Mesenchymal stem cell (in vitro differentiated cells and primary cell): ENCODE measurements around the gene GABBR2.

ENCODE experiments used
- DNase-seq: peaks from one replicate; pipeline ENCODE4 v3.0.0-alpha.2; 2013
- H2AFZ ChIP-seq: one replicate; pipeline ENCODE4 v1.6.1; 2013; ENCODE audit warnings: low read depth, mild to moderate bottlenecking, control low read depth, inconsistent platforms, low read length, moderate library complexity
- H2AK5ac ChIP-seq: 2 replicates; pipeline ENCODE4 v1.6.1; 2013; ENCODE audit warnings: low read length, moderate library complexity, mild to moderate bottlenecking, inconsistent platforms; ENCODE audit not compliant: severe bottlenecking
- H2BK120ac ChIP-seq: one replicate; pipeline ENCODE4 v1.6.1; 2013; ENCODE audit warnings: low read depth, mild to moderate bottlenecking, inconsistent platforms, low read length, moderate library complexity
- H2BK12ac ChIP-seq, 2 experiments: one replicate each; pipeline ENCODE4 v1.6.1; 2013; ENCODE audit warnings: inconsistent platforms in 2 of 2, low read length in 2 of 2, mild to moderate bottlenecking in 2 of 2, moderate library complexity in 2 of 2, control low read depth in 1 of 2
- H2BK15ac ChIP-seq: one replicate; pipeline ENCODE4 v1.6.1; 2013; ENCODE audit warnings: mild to moderate bottlenecking, low read depth, inconsistent platforms; ENCODE audit not compliant: poor library complexity, severe bottlenecking
- H2BK5ac ChIP-seq: 2 replicates; pipeline ENCODE4 v1.6.1; 2013; ENCODE audit warnings: low read depth, mild to moderate bottlenecking, low read length, control low read depth, inconsistent platforms; ENCODE audit not compliant: poor library complexity, severe bottlenecking
- H3K14ac ChIP-seq, 2 experiments: one replicate each; pipeline ENCODE4 v1.6.1; 2013; ENCODE audit warnings: inconsistent platforms in 2 of 2, low read length in 2 of 2, control low read depth in 1 of 2, mild to moderate bottlenecking in 1 of 2, moderate library complexity in 1 of 2
- H3K18ac ChIP-seq, 2 experiments: one replicate each; pipeline ENCODE4 v1.6.1; 2013; ENCODE audit warnings: inconsistent platforms in 2 of 2, low read length in 2 of 2, control low read depth in 1 of 2, low read depth in 1 of 2, mild to moderate bottlenecking in 1 of 2
- H3K23ac ChIP-seq, 2 experiments: one replicate each; pipeline ENCODE4 v1.6.1; 2013; ENCODE audit warnings: inconsistent platforms in 2 of 2, low read length in 2 of 2, mild to moderate bottlenecking in 2 of 2, moderate library complexity in 2 of 2, control low read depth in 1 of 2
- H3K27ac ChIP-seq: 2 replicates; pipeline ENCODE4 v1.5.1; 2013; ENCODE audit warnings: mild to moderate bottlenecking, moderate library complexity, low read length, control low read depth, inconsistent platforms; ENCODE audit not compliant: poor library complexity, severe bottlenecking
- H3K27me3 ChIP-seq, 2 experiments: 2 replicates each; pipeline versions ENCODE4 v1.6.1 to v1.7.0; 2013; ENCODE audit warnings: low read length in 2 of 2, mild to moderate bottlenecking in 2 of 2, moderate library complexity in 2 of 2, control low read depth in 1 of 2, inconsistent platforms in 1 of 2; ENCODE audit not compliant: control insufficient read depth in 1 of 2, insufficient read depth in 1 of 2
- H3K36me3 ChIP-seq, 2 experiments: 2 replicates each; pipeline versions ENCODE4 v1.6.1 to v1.7.0; 2013; ENCODE audit warnings: low read length in 2 of 2, control low read depth in 1 of 2, inconsistent platforms in 1 of 2, low read depth in 1 of 2, mild to moderate bottlenecking in 1 of 2; ENCODE audit not compliant: insufficient read depth in 2 of 2, control insufficient read depth in 1 of 2
- H3K4ac ChIP-seq, 2 experiments: one replicate each; pipeline ENCODE4 v1.6.1; 2013; ENCODE audit warnings: inconsistent platforms in 2 of 2, low read length in 2 of 2, mild to moderate bottlenecking in 2 of 2, moderate library complexity in 2 of 2, control low read depth in 1 of 2, low read depth in 1 of 2
- H3K4me1 ChIP-seq: 2 replicates; pipeline ENCODE4 v1.6.1; 2013; ENCODE audit warnings: low read depth, low read length, control low read depth; ENCODE audit not compliant: control insufficient read depth, insufficient read depth
- H3K4me2 ChIP-seq: 2 replicates; pipeline ENCODE4 v1.6.1; 2013; ENCODE audit warnings: low read length, mild to moderate bottlenecking, inconsistent platforms; ENCODE audit not compliant: poor library complexity, severe bottlenecking
- H3K4me3 ChIP-seq, 2 experiments: 2 replicates each; pipeline versions ENCODE4 v1.5.1 to v1.7.0; 2013; ENCODE audit warnings: low read length in 2 of 2, mild to moderate bottlenecking in 2 of 2, control low read depth in 1 of 2, low read depth in 1 of 2; ENCODE audit not compliant: insufficient read depth in 1 of 2
- H3K79me1 ChIP-seq: replicated peaks from 2 replicates; pipeline ENCODE4 v1.6.1; 2013; ENCODE audit warnings: mild to moderate bottlenecking, control low read depth, low read length, inconsistent platforms; ENCODE audit not compliant: poor library complexity, severe bottlenecking
- H3K9ac ChIP-seq: 2 replicates; pipeline ENCODE4 v1.7.0; 2013; ENCODE audit warnings: mild to moderate bottlenecking, low read length, moderate library complexity
- H3K9me3 ChIP-seq: 2 replicates; pipeline ENCODE4 v1.7.0; 2013; ENCODE audit warnings: mild to moderate bottlenecking, low read length; ENCODE audit not compliant: control insufficient read depth
- H4K8ac ChIP-seq: one replicate; pipeline ENCODE4 v1.6.1; 2013; ENCODE audit warnings: inconsistent platforms, mild to moderate bottlenecking, low read length, moderate library complexity
- H4K91ac ChIP-seq: one replicate; pipeline ENCODE4 v1.6.1; 2013; ENCODE audit warnings: mild to moderate bottlenecking, low read length, inconsistent platforms
- WGBS: methylation state at CpG from one replicate; pipeline ENCODE4 v1.1.7; 2013; ENCODE audit warnings: mixed read lengths; 5-methylcytosine and 5-hydroxymethylcytosine counted together

Gene GABBR2

DNA sequence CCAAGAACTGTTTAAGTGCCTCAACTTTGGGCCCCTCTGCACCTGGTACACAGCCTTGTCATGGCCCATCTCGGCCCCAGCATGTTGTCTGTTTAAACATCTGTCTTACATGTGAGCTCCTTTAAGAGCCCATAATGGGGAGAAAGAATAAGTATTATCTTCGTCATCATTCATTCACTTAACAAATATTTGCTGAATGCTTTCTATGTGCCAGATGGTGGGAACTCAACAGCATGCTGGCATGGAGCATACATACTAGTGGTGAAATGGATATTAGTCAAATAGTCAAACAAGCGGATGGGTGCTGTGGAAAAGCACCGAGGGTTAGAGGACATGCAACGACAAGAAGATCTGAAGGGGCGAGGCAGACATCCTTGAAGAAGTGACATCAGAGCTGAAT, 54.5 kb downstream of the GABBR2 start:
- Histone ChIP-seq H3K9me3 (no peaks in the 10 kb centered on the region), H2BK15ac (no peak overlapping the region), H2BK120ac (no peak overlapping the region), H3K36me3 (no peaks in the 10 kb centered on the region), H3K4ac (no peak overlapping the region), H3K9ac (no peak overlapping the region), H3K27ac (no peak overlapping the region), H3K14ac (no peak overlapping the region), H3K27me3 (peaks cover 14 to 16% of the 10 kb centered on the region in 2 experiments), H2AK5ac (no peak overlapping the region), H4K91ac (no peak overlapping the region), H2BK12ac (no peak overlapping the region), H3K4me1 (peaks cover 2% of the 10 kb centered on the region), H2AFZ (no peak overlapping the region), H2BK5ac (no peak overlapping the region), H3K79me1 (no peaks in the 10 kb centered on the region), H3K23ac (no peak overlapping the region), H3K4me3 (no peak overlapping the region), H3K18ac (no peak overlapping the region), H4K8ac (no peak overlapping the region), H3K4me2 (no peak overlapping the region)
- DNase-seq = no peak
- 96% methylated on average over 4 of the region's 6 CpGs for WGBS

DNA sequence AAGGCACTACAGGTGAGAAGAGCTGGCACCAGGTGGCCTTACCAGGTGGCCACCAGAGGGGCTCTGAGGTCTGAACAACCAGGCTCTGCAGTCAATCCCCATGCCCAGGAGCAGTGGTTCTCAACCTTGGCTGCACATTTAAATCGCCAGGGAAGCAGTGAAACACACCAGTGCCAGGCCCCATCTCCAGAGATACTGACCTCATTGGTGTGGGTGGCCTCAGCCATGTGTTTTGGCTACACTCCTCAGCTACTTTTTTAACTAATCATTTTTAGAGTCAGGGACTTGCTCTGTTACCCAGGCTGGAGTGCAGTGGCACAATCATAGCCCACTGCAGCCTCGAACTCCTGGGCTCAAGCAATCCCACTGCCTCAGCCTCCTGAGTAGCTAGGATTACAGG, 56.0 kb downstream of the GABBR2 start:
- Histone ChIP-seq H4K8ac (no peak overlapping the region), H3K27ac (no peak overlapping the region), H3K23ac (no peak overlapping the region), H2BK12ac (no peak overlapping the region), H3K9ac (no peak overlapping the region), H2BK5ac (no peak overlapping the region), H3K79me1 (no peaks in the 10 kb centered on the region), H3K4me1 (peaks cover 2% of the 10 kb centered on the region), H3K18ac (no peak overlapping the region), H4K91ac (no peak overlapping the region), H2BK120ac (no peak overlapping the region), H3K9me3 (no peaks in the 10 kb centered on the region), H2AFZ (no peak overlapping the region), H3K14ac (no peak overlapping the region), H3K4me3 (no peak overlapping the region), H3K36me3 (no peaks in the 10 kb centered on the region), H2BK15ac (no peak overlapping the region), H2AK5ac (no peak overlapping the region), H3K4me2 (no peak overlapping the region), H3K27me3 (peaks cover 16 to 18% of the 10 kb centered on the region in 2 experiments), H3K4ac (no peak overlapping the region)
- DNase-seq = no peak
- WGBS = 73% methylated on average over 2 of the region's 2 CpGs

DNA sequence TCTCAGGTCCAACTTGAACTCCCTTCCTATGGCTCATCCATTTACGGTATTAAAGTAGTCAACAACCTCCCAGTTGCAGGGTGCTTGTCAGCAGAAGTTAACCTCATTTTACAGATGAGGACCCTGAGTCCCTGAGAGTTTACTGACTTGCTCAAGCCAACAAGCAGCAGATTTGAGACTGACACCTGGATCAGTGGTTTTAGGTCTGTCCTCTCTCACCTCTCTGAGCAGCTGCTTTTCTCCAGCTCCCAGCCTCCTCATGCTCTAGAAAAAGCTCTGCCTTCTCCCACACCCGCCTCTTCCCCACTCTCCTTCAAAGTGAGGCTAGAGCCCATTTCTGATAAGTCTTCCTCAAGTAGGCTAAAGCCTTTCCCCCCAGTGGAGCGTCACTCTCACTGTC, 56.4 kb downstream of the GABBR2 start:
- no peak overlapping the region for H3K4me2 ChIP-seq
- no peak for DNase-seq
- H3K36me3 ChIP-seq = no peaks in the 10 kb centered on the region
- H4K8ac ChIP-seq = no peak overlapping the region
- H2AFZ ChIP-seq = no peak overlapping the region
- WGBS = 75% methylated on average over 3 of the region's 3 CpGs
- no peak overlapping the region for H3K14ac ChIP-seq
- H3K23ac ChIP-seq = no peak overlapping the region
- H3K9ac ChIP-seq = no peak overlapping the region
- no peak overlapping the region for H2AK5ac ChIP-seq
- no peaks in the 10 kb centered on the region for H3K79me1 ChIP-seq
- no peak overlapping the region for H2BK15ac ChIP-seq
- no peaks in the 10 kb centered on the region for H3K9me3 ChIP-seq
- no peak overlapping the region for H2BK5ac ChIP-seq
- no peak overlapping the region for H3K27ac ChIP-seq
- H3K18ac ChIP-seq = no peak overlapping the region
- H2BK120ac ChIP-seq = no peak overlapping the region
- no peak overlapping the region for H4K91ac ChIP-seq
- H3K4me3 ChIP-seq = no peak overlapping the region
- H3K27me3 ChIP-seq = peaks cover 18% of the 10 kb centered on the region in 2 experiments
- peaks cover 2% of the 10 kb centered on the region for H3K4me1 ChIP-seq
- H3K4ac ChIP-seq = no peak overlapping the region
- H2BK12ac ChIP-seq = no peak overlapping the region

DNA sequence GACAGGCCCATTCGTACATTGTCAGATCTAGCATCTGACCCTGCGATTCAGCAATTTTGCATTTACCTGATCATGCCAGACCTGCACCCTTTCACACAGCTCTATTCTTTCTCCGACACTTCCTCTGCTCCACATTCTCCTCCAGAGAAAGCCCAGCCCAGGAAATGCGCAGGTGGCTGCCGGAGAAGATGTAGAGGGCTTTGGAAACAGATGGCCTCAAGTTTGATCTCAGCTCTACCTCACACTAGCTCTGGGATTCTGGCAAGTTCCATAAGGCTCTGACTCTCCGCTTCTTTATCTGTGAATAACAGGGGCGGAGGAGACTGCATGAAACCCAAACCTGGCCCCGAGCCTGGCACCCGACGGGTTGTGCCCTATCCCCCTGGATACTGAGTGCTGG, 61.5 kb downstream of the GABBR2 start:
- Histone ChIP-seq H2BK15ac (no peak overlapping the region), H3K79me1 (no peaks in the 10 kb centered on the region), H3K4me2 (no peak overlapping the region), H3K23ac (no peak overlapping the region), H3K4ac (no peak overlapping the region), H3K9ac (no peak overlapping the region), H3K36me3 (no peaks in the 10 kb centered on the region), H2AFZ (no peak overlapping the region), H2BK5ac (no peak overlapping the region), H3K4me3 (no peak overlapping the region), H3K9me3 (peaks cover 3% of the 10 kb centered on the region), H3K27ac (no peak overlapping the region), H3K4me1 (no peaks in the 10 kb centered on the region), H2AK5ac (no peak overlapping the region), H4K8ac (no peak overlapping the region), H3K27me3 (peaks cover 36 to 63% of the 10 kb centered on the region in 2 experiments), H4K91ac (no peak overlapping the region), H3K18ac (no peak overlapping the region), H2BK120ac (no peak overlapping the region), H2BK12ac (no peak overlapping the region), H3K14ac (no peak overlapping the region)
- no peak for DNase-seq
- whole genome bisulfite sequencing = 89% methylated on average over 10 of the region's 10 CpGs
